Lung (tissue), 12 donors: ENCODE results near the gene PTPRA. TPM values are rescaled to one million over a fixed set of nuclear protein-coding genes. Genes with fewer than 3 reads are reported as not detected.

Source experiments
- ATAC-seq: fragments of 200-7000 bp; cut with Tn5 transposase; one replicate; pipeline ENCODE4 v1.9.1; 2020; ENCODE audit warnings: moderate number of reproducible peaks; ENCODE audit not compliant: insufficient read depth, low FRiP score
- DNase-seq, 3 donors: peaks; one replicate each; pipeline ENCODE4 v3.0.0-alpha.2; 2013 to 2017
- H3K27ac ChIP-seq, 2 donors: one replicate each; pipeline ENCODE4 v1.5.1; 2013; ENCODE audit warnings: mild to moderate bottlenecking in 2 of 2, moderate library complexity in 2 of 2, control low read depth in 1 of 2, inconsistent platforms in 1 of 2, low read depth in 1 of 2, low read length in 1 of 2
- H3K27me3 ChIP-seq, 3 donors: one replicate each; pipeline ENCODE4 v1.5.1; 2013; ENCODE audit warnings: low read length in 2 of 3; ENCODE audit not compliant: control insufficient read depth in 3 of 3, insufficient read depth in 3 of 3
- H3K36me3 ChIP-seq, 4 donors: one replicate each; pipeline ENCODE4 v1.5.1; 2013; ENCODE audit warnings: low read length in 4 of 4, mild to moderate bottlenecking in 1 of 4, moderate library complexity in 1 of 4; ENCODE audit not compliant: control insufficient read depth in 4 of 4, insufficient read depth in 4 of 4
- H3K4me1 ChIP-seq, 5 donors: one replicate each; pipeline ENCODE4 v1.5.1; 2013; ENCODE audit warnings: low read length in 5 of 5, mild to moderate bottlenecking in 2 of 5, moderate library complexity in 1 of 5; ENCODE audit not compliant: control insufficient read depth in 5 of 5, insufficient read depth in 5 of 5
- H3K4me3 ChIP-seq: one replicate; pipeline ENCODE4 v1.5.1; 2013; ENCODE audit warnings: mild to moderate bottlenecking, control low read depth, moderate library complexity
- H3K9ac ChIP-seq, 2 donors: one replicate each; pipeline ENCODE4 v1.5.1; 2013; ENCODE audit warnings: low read length in 2 of 2, control low read depth in 1 of 2; ENCODE audit not compliant: insufficient read depth in 1 of 2
- H3K9me3 ChIP-seq, 4 donors: one replicate each; pipeline ENCODE4 v1.5.1; 2013; ENCODE audit warnings: low read length in 3 of 4, mild to moderate bottlenecking in 1 of 4, moderate library complexity in 1 of 4; ENCODE audit not compliant: control insufficient read depth in 4 of 4, insufficient read depth in 3 of 4
- WGBS, 2 donors: extraction: QIAGEN DNeasy Blood & Tissue Kit; methylation state at CpG; one replicate each; pipeline ENCODE4 v1.1.7; 2013; 5-methylcytosine and 5-hydroxymethylcytosine counted together
- polyA plus RNA-seq, 2 donors: library from polyadenylated mRNA; stranded (reverse); fragments of 200-250 nt; gene quantifications; one replicate each; pipeline ENCODE4 v1.2.1, GENCODE V29; 2013
- total RNA-seq, 2 donors: library from RNA; depleted of rRNA in 1 of 2; stranded (reverse); fragments of >200 nt in 1 of 2; gene quantifications; one replicate each; pipeline ENCODE4 v1.2.1, GENCODE V29; 2014 to 2021
- TF ChIP-seq, protein P1 (sequence below): IDR thresholded peaks from 2 replicates; pipeline ENCODE4 v1.5.1; 2012; ENCODE audit warnings: mild to moderate bottlenecking; ENCODE audit errors: control extremely low read depth, extremely low read depth
- donor health status: control.
- donor health status: control.
- donor health status: Bipolar disorder and iron deficiency.
- donor health status: healthy.
- donor health status: DM: yes; HTN: yes; CAD: no.

The PTPRA gene
- total and polyA plus RNA-seq, 4 donors: 17.8 to 92.1 (median 40.1) TPM

- Histone ChIP-seq H3K27me3 (no peaks in the 10 kb centered on the region), H3K27ac (peak within 1 kb of the TSS; percentile 95 to 98), H3K36me3 (peaks cover 0 to 12% (median 7%) of the 10 kb centered on the region in 4 donors), H3K9me3 (no peaks in the 10 kb centered on the region), H3K4me3 (peak within 1 kb of the TSS; percentile 98), H3K9ac (peak within 1 kb of the TSS; percentile 49 to 87), H3K4me1 (peaks cover 2 to 16% (median 6%) of the 10 kb centered on the region in 5 donors)
- 2 to 4% methylated on average over 92 to 98 of the region's 98 CpGs for WGBS, 2 donors
- DNase-seq: peak; percentile 87 to 94 (median 93)
- ATAC-seq: peak; percentile 98
- TF ChIP-seq, protein P1, sequence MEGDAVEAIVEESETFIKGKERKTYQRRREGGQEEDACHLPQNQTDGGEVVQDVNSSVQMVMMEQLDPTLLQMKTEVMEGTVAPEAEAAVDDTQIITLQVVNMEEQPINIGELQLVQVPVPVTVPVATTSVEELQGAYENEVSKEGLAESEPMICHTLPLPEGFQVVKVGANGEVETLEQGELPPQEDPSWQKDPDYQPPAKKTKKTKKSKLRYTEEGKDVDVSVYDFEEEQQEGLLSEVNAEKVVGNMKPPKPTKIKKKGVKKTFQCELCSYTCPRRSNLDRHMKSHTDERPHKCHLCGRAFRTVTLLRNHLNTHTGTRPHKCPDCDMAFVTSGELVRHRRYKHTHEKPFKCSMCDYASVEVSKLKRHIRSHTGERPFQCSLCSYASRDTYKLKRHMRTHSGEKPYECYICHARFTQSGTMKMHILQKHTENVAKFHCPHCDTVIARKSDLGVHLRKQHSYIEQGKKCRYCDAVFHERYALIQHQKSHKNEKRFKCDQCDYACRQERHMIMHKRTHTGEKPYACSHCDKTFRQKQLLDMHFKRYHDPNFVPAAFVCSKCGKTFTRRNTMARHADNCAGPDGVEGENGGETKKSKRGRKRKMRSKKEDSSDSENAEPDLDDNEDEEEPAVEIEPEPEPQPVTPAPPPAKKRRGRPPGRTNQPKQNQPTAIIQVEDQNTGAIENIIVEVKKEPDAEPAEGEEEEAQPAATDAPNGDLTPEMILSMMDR: no peak
Observed at GRCh38 chr20:2840138-2840966, 32.9 kb upstream of the PTPRA start, which contains the start of the genes PCED1A and VPS16. Gene PCED1A (minus strand): TSS chr20:2840655. CDS start chr20:2839912, 743 bp downstream. Gene VPS16 (plus strand): TSS chr20:2840745. CDS start chr20:2840775, 30 bp downstream.

GRCh38 chr20:2840967-2841531, 32.2 kb upstream of the PTPRA start:
- DNase-seq (peak; percentile 75 to 84 (median 80)), ATAC-seq (peak; percentile 47)
- peak overlapping the region; percentile 98 for H3K4me3 ChIP-seq
- H3K27ac ChIP-seq: peak overlapping the region; percentile 88 to 95
- no peaks in the 10 kb centered on the region for H3K9me3 ChIP-seq
- WGBS, 2 donors: 7 to 8% methylated on average over 33 of the region's 33 CpGs
- H3K27me3 ChIP-seq: no peaks in the 10 kb centered on the region
- H3K36me3 ChIP-seq: peaks cover 0 to 12% (median 6%) of the 10 kb centered on the region in 4 donors
- peaks cover 2 to 16% (median 6%) of the 10 kb centered on the region in 5 donors for H3K4me1 ChIP-seq
- H3K9ac ChIP-seq: peak overlapping the region; percentile 31 to 87
- TF ChIP-seq, protein P1: no peak

DNA sequence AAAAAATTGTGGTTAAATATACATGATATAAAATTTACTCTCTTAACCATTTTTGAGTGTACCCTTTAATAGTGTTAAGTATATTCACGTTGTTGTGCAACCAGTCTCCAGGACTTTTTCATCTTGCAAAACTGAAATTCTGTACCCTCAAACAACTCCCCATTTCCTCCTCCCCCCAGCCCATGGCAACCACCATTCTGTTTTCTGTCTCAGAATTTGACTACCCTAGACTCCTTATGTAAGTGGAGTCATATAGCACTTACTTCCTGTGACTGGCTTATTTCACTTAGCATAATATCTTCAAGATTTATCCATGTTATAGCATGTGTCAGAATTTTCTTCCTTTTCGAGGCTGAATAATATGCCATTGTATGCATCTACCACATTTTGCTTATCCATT, 27.7 kb upstream of the PTPRA start:
- TF ChIP-seq, protein P1: no peak
- Histone ChIP-seq H3K27ac (no peak overlapping the region), H3K36me3 (peaks cover 0 to 5% (median 0%) of the 10 kb centered on the region in 4 donors), H3K4me3 (no peak overlapping the region), H3K9me3 (no peaks in the 10 kb centered on the region), H3K4me1 (peaks cover 0 to 7% (median 1%) of the 10 kb centered on the region in 5 donors), H3K9ac (no peak overlapping the region), H3K27me3 (no peaks in the 10 kb centered on the region)
- DNase-seq (no peak), ATAC-seq (no peak)
- WGBS, 2 donors: 56 to 70% methylated on average over 2 of the region's 2 CpGs
